HG02938 (cell line): ENCODE measurements around the gene NFKBIL1.
"Not testable (repeated sequence)": the region's sequence is repeated elsewhere in the genome, so short reads cannot be mapped to it uniquely, and the experiment has no call there.

Source experiments
- ATAC-seq: cut with Tn5 transposase; IDR thresholded peaks from one replicate; pipeline ENCODE4 v1.9.1; 2021; ENCODE audit warnings: mild to moderate bottlenecking, moderate library complexity; ENCODE audit not compliant: unreplicated experiment

Gene NFKBIL1, protein sequence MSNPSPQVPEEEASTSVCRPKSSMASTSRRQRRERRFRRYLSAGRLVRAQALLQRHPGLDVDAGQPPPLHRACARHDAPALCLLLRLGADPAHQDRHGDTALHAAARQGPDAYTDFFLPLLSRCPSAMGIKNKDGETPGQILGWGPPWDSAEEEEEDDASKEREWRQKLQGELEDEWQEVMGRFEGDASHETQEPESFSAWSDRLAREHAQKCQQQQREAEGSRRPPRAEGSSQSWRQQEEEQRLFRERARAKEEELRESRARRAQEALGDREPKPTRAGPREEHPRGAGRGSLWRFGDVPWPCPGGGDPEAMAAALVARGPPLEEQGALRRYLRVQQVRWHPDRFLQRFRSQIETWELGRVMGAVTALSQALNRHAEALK

DNA sequence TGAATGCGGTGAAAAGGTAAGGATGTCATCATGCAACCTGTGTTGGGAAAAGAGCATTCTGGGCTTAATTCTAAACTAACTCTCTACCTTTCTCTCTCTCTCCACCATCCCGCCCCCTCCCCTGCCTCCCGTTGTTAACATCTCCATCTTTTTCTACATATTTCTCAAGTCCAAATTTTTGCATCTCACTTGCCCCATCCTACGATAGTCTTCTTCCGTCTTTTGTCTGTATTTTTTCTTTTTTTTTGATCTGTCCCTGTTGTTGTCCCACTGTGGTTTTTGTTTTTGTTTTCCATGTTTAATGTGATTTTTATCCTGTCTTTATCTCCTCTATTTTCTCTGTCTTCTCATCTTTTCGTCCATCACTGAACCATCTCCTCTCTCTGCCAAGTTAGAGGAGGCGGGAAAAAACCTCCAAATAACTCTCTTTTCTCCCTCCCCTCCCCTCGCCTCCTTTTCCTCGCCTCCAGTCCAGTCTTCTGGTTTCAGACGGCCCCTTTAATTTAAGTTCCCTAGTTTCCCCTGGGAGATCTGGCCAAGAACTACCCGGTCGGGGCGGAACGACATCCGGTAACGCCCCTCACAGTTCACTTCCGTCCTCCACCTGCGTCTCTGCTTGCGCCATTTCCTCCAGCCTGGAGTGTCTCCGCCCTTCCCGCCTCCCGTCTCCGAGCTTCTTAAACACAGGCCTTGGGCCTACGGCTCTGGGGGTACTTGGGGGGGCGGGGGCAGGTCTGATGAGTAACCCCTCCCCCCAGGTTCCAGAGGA is at the start of gene NFKBIL1:
Gene NFKBIL1, plus strand, starts transcription at position 651 of the 769 bp plus-strand sequence. Its CDS starts 87 bp downstream, at position 738.
- ATAC-seq, result peak; percentile 63

DNA sequence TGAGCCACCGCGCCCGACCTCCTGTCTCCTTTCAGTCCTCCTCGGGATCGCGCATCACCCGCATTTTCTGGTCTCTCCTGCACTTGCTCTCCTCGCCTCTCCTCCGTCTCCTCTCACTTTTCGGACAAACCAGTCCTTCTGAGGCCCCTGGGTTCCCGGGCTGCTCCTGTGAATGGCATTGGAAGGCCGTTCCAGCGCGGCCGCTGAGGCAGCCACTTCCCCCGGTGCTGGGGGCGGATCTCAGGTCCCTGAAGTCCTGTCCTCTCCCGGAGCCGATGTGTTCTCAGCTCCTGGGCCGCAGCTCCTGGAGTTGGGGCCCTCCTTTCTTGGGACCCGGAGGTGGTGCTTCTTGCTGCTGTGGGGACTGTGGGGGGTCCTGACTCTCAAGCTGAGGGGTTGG is 48.7 kb upstream of the NFKBIL1 start:
- no peak for ATAC-seq

DNA sequence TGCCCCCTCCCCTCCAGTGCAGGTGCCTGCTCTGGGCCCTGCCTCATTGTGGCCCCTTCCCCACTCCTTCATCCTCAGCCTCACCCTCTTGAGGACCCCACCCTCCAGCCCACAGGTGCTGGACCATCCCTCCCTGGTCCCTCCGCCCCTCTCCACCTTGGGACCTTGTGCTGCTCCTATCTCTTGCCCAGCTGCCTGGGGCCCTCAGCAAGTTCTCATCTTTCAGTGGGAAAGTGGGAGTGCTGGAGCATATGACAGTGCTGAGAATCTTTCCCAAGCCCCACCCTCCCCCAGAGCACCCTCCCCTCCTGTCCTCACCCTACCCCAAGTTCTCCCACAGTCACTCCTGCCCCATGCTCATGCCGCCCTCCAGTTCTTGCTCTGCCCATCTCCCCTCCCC is 47.8 kb upstream of the NFKBIL1 start:
- not testable (repeated sequence) for ATAC-seq

DNA sequence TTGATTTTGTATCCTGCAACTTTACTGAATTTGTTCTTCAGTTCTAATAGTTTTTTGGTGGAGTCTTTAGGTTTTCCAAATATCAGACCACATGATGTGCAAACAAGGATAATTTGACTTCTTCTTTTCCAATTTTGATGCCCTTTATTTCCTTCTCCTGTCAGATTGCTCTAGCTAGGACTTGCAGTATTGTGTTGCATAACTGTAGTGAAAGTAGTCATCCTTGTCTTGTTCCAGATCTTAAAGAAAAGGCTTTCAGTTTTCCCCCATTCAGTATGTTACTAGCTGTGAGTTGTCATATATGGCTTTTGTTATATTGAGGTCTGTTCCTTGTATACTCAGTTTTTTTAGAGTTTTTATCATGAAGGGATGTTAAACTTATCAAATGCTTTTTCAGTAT is 44.8 kb upstream of the NFKBIL1 start:
- ATAC-seq, result no peak

DNA sequence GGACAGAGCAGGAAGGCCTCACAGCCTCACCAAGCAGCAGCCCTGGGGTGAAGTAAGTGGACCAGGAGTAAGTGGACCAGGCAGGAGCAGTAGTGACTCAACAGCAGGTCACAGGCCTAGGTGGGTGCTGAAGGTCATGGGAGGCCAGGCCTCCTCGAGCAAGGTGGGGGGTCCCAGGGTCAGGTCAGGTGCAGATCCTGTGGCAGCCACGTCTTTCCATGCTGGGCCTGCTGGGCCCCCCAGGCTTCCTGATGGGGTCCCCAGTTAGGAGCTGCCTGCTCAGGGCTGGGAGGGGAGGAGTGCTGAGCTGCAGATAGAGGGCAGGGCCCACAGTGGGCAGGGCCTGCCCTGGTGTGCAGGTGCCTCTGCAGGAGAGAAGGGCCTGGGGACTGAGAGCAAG is 38.4 kb upstream of the NFKBIL1 start:
- not testable (repeated sequence) for ATAC-seq

DNA sequence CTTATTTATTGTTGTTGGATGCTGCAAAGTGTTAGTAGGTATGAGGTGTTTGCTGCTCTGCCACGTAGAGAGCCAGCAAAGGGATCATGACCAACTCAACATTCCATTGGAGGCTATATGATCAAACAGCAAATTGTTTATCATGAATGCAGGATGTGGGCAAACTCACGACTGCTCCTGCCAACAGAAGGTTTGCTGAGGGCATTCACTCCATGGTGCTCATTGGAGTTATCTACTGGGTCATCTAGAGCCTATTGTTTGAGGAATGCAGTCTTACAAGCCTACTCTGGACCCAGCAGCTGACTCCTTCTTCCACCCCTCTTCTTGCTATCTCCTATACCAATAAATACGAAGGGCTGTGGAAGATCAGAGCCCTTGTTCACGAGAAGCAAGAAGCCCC is 37.4 kb upstream of the NFKBIL1 start:
- no peak for ATAC-seq

DNA sequence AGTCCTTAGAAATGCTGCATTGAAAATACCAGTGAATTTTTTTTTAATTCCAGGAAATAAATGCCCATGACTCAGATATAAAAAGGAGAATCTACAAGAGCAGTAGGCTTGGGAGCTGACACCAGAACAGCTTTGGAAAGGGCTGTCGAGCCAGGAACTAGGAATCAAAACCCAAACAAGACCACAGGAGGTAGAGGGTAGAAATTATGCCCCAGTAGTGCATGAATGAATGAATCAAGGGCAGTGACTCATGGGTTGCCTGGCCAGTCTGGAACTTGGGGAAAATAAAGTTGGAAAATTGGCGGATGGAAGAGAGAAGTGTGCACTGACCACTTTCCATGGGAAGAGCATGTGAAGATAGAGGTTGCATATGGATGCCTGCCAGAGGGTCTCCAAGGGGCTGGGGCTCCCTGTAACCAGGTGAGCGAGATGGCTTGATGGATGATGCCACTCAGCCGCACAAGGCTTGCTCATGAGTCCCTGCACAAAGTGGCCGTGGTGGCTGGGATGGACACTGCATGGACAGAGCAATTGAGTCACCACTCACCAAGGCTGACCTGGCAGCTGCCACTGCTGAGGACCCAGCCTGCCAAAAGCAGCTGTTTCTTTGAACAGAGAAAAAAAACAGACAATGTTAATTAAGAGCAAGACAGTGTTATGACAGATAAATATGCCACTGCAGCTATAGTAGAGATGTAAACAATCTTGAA is 33.8 kb upstream of the NFKBIL1 start:
- no peak for ATAC-seq

DNA sequence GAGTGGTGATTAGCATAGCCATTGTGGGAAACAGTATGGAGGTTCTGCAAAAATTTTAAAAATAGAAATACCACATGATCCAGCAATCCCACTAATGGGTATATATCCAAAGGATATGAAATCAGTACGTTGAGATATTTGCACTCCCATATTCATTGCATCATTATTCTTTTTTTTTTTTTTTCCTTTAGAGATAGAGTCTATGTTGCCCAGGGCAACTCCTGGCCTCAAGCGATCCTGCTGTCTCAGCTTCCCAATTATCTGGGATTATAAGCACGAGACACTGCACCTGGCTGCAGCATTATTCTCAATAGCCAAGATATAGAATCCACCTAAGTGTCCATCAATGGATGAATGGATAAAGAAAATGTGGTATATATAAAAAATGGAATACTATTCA is 25.6 kb upstream of the NFKBIL1 start:
- no peak for ATAC-seq

DNA sequence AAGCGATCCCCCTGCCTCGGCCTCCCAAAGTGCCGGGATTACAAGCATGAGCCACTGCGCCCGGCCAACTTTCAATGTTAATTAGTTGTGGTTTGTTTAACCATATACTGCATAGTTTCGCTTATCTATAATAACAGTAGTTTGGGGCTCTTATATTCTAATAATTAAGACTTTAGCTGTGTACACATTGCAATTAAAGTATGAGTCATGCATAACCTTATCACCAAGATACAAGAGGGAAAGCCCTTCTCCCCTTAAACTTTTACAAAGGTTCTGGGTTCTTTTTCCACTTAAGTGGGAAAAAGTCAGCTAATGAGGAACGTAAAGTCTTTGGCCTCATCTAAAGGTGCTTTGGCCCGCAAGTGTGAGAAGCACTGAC is 21.9 kb upstream of the NFKBIL1 start:
- no peak for ATAC-seq

DNA sequence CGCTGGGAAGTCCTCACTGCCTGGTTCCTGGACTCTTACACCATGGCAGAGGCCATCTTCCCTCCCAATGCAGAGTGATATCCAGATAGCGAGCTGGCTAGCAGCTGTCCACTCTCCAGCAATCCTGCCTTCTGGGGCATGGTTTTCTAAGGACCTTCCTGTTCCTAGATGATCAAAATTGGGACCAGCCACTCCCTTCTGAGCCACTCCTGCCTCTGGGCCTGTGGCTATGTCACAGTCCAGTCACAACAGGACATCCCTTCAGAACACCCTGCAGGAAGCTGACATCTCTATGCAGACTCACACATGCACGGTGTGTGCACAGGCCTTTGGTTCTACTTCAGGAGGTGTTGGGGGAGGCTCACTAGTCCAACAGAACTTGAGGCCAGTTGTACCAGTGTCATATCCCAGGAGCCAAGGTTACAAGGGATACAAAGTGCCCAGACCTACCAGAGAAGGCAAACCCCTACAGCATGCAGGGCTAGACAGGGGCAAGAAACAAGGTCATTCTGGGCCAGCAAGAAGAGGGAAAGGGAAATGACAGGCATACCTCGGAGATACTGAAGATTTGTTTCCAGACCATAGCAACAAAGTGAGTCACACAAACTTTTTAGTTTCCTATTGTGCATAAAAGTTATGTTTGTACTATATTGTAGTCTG is 21.3 kb upstream of the NFKBIL1 start:
- ATAC-seq, result no peak

DNA sequence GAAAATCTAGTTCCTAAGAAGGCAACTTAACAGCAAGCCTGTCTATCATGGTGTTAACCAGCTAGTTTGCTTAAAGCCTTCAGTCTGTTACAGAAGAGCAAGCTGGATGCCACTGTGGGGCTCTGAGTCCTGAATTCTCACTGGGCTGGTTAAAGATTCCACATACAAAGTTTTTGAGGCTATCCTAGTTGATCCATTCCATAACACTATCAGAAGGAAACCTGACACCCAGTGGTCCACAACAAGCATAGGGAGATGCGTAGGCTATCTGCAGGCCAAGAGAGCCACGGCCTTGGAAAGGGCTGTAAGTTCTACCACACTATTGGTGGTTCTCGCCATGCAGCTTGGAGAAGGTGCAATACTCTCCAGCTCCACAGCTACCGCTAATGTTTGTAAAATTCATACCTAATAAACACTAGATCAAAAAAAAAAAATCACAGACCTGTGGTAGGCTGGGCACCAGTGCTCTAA is 19.1 kb upstream of the NFKBIL1 start:
- no peak for ATAC-seq

DNA sequence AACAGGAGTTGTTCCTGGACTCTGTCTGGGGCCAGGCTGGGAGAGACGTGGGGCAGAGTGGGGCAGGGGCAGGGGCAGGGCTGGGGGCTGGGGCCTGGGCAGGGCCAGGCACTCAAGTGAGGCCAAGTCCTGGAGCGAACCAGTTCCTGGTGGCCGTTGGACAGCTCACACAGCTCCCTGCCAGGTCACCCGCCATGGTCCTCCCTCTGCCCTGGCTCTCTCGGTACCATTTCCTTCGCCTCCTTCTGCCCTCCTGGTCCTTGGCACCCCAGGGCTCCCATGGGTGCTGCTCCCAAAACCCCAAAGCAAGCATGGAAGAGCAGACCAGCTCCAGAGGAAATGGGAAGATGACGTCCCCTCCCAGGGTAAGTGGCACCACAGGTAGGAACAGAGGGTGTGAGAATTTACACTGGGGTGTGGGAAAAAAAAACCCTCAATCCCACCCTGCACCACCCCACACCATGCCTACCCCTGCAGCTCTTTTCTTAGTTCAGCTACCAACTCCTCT is 18.5 kb upstream of the NFKBIL1 start, which contains the start of gene MCCD1:
Gene MCCD1, plus strand, starts transcription at position 142 of the 508 bp plus-strand sequence. Its CDS starts 53 bp downstream, at position 195.
- no peak for ATAC-seq

DNA sequence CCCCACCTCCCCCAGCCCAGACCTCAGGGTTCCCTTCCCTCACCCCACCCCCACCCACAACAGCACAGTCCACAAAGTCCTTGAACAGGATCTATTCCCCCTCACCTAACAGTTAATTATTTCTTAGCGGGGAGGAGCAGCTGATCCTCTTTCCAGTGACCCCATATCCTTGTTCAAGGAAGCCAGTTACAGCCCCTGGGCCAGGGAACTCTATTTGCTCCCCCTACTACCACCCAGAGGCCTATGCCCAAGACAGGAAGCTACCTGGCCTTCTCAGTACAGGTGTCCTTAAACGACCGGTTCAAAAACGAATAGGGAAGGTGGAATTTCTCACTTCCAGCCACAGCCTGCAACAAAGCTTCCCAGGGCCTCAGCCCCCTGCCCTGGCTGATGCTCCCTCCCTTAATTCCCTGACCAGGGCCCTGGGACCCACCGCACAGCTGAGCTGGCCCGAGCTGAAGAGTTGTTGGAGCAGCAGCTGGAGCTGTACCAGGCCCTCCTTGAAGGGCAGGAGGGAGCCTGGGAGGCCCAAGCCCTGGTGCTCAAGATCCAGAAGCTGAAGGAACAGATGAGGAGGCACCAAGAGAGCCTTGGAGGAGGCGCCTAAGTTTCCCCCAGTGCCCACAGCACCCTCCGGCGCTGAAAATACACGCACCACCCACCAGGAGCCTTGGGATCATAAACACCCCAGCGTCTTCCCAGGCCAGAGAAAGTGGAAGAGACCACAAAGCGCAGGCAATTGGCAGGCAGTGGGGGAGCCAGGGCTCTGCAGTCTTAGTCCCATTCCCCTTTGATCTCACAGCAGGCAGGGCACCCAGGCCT is 17.9 kb upstream of the NFKBIL1 start:
- no peak for ATAC-seq

DNA sequence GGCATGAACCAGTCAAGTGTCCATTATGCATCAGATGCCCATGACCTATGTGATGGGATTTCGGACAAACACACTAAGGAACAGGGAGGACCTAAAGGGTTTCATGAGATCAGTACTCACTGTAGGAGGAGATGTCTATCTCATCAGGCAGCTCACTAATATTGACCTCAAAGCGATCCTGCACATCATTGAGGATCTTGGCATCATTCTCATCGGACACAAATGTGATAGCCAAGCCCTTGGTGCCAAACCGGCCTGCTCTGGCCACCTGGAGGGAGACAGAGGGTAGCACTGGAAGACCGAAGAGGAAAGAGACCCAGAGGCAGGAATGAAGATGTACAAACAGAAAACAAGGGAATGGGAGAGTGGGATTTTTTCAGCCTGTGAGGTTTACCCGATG is 16.7 kb upstream of the NFKBIL1 start:
- no peak for ATAC-seq

DNA sequence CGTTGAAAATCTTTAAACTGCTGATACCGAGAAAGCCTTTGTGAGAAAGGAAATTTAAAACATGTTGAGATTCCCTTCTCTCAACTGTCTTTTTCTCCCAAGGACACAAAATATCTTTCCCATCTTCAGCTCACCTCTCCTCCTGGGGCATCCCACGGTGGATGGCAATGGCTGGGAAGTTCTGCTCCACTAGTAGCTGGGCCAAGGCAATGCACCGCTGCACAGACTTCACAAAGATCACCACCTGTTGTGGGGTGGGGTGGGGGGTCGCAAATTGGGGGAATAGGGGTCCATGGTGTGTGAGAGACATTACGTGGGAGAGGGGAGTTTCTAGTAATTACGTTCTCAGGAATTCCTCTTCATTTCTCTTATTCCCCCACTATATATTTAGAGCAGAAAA is 16.2 kb upstream of the NFKBIL1 start:
- no peak for ATAC-seq

DNA sequence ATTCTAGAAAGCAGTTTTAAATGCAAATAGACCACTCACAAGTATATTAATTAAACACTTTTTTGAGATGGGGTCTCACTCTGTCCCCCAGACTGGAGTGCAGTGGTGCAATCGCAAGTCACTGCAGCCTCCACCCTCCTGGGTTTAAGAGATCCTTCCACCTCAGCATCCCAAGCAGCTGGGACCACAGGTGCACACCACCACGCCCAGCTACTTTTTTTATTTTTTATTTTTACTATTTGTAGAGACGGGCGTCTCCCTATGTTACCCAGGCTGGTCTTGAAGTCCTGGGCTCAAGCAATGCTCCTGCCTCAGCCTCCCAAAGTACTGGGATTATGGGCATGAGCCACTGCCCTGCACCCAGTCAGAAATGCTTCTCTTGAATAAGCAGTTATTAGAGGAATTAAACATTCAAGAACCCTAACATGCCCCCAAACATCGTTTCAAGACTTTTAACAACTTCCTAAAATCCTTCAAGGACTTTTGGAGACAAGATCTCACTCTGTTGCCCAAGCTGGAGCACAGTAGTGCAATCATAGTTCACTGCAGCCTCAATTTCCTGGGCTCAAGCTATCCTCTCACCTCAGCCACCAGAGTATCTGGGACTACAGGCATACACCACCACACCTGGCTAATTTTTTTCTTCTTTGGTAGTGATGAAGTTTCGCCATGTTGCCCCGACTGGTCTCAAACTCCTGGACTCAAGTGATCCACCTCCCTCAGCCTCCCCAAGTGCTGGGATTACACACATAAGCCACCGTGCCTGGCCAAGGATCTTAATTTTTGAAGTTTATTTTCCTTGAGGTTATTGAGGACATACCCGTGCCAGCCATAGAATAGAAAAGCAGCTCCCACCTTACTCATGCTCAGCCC is 15.4 kb upstream of the NFKBIL1 start:
- no peak for ATAC-seq

DNA sequence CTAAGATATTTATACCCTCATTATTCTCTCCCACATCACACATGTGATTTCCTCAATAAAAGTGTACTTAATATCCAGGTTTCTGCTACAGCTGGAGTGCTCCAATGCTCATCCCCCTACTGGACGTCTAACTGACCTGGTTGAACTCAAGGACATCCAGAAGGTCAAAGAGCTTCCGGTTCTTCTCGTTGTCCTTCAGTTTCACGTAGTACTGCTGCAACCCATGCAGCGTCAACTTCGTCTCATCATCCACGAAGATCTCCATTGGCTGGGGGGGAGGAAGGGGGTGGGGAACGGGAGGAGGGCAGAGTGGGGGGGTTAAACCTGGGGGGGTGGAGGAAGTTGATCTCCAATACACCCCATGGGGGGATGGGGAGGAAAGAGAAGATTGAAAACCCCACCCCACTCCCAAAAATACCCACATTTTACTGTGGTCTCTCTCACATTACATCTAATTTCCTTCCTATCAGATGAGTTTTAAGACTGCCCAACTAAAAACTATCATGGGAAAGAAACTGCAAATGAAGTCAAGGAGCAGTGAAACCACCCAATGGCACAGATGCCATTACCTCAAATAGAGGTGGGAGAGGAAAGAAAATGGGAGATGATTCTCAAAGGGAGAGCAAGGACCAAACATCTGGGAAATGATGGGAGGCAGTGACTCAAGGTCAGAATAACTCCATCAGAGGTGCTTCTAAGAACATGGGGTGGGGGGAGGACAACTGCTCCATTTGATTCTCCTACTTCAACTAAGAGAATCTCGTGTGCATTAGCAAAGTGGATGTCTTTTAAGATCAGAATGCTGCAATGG is 14.6 kb upstream of the NFKBIL1 start:
- no peak for ATAC-seq

DNA sequence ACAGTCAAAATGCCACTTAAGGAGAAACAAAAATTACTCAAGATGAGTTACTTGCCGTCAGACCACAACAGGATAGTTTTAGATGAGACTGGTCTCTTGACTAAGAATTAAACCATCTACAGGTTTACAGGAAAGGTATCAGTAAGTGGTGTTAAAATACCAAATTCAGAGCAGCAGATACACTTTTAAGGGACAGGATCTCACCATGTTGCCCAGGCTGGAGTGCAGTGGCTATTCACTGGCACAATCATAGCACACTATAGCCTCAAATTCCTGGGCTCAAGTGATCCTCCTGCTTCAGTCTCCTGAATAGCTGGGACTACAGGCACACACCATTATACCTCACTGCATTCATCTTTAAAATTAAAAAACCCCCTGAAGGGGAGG is 14.0 kb upstream of the NFKBIL1 start:
- ATAC-seq, result no peak
